Mammary epithelial cell (primary cell): ENCODE data around the gene SORCS3.

ENCODE experiments used
- CTCF ChIP-seq, 2 donors: IDR thresholded peaks in 1 of 2; conservative IDR thresholded peaks in 1 of 2; 2 replicates each; pipeline ENCODE4 v1.5.1; 2011 to 2012; ENCODE audit warnings: inconsistent platforms in 2 of 2, low read length in 2 of 2, mild to moderate bottlenecking in 2 of 2, control low read depth in 1 of 2, low read depth in 1 of 2; ENCODE audit not compliant: insufficient read depth in 1 of 2; ENCODE audit errors: extremely low read depth in 1 of 2
- EZH2 ChIP-seq: IDR thresholded peaks from 2 replicates; pipeline ENCODE4 v1.6.1; 2012; ENCODE audit warnings: low read length, inconsistent platforms, borderline replicate concordance

DNA sequence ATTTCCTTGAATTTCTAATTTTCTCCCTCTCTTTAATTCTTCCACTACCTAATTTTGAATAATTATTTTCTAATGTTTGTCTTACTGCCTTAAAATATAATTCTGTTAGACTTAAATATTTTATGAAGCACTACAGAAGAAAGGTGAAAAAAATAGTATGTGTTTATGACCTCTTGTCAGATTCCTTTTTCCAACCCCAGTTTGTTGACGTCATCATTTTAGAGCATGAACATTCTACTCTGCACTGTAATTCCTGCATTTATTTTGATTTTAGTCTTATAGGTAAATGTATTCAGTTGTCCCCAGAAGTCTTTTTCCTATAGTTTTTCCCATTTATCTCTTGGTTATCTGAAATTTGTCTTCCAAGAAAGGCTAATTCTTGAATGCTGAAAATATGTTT lies 468.1 kb downstream of the SORCS3 start:
- TF ChIP-seq EZH2 (no peak), CTCF (conservative IDR thresholded peaks at IDR 0.05 in 1 of 2, IDR thresholded peaks at IDR 0.05 in 1 of 2; ENCODE audit: extremely low read depth in 1 of 2, insufficient read depth in 1 of 2, low read depth in 1 of 2, low read length in 2 of 2) (no peak)
